ENCODE data around the gene ANXA11.

ANXA11 gene

DNA sequence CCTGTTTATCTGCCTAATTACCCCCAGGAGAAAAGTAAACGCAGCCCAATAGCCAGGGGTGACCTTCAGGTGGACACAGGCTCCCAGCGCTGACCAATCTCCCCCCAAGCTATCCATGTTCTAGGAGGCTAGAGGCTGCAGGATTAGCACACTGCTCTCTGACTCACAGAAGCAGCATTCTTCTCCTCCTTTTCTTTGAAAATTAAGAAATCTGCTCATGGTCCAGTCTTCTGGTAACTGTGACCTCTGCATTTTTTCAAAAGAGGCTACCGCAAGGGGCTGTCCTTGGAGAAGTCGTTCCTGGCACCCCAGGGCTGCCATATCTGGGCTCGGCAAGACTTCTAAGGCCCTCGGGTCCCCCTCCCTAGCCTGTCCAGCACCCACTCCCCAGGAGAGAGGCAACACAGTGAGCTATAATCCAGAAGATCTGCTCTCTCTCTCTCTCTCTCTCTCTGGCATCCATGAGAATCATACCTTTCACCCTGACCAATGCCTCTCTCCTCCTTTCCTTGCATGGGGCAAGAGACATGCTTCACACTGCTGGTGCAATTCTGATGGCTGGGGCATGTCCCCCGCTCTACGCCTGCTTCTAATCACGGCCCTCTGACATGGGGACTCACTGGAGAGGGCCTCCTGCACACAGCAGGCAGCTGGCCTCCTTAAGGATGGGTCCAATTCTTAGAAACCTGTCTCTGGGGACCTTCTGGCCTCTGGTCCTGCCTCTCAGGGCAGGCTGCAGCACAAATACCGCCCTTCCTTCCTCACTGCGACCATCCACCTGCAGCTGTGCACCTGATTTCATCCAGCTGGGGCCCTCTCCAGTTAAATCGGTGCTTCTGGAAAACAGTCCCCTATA lies 27.3 kb downstream of the ANXA11 start:
- DNase-seq (ENCODE audit: low spot score), result no peak
- in situ Hi-C loops (cut with MboI; ENCODE audit: low pct_unique_long_range_greater_than_20kb, low sequenced_read_pairs, unreplicated experiment), result no loop called here

DNA sequence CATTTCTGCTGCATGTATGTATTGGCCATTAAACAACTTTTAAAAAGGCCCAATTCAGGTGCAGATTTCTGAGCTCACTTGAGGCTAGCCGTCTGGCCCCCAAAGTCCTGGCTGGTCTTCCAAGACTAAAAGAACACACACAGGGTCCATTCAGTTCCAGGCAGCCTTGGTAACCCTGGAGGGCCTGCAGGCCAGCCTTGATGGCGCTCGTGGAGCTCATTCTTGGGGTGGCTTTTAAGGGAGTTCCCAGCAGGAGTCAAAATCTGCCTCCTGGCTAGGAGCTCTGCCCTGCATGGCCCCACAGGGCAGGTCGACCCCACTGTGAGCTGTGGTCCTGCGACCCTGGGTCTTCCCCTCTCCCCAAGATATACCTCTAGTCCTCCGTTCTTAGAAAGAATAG lies 28.8 kb downstream of the ANXA11 start:
- TF ChIP-seq, protein P1, sequence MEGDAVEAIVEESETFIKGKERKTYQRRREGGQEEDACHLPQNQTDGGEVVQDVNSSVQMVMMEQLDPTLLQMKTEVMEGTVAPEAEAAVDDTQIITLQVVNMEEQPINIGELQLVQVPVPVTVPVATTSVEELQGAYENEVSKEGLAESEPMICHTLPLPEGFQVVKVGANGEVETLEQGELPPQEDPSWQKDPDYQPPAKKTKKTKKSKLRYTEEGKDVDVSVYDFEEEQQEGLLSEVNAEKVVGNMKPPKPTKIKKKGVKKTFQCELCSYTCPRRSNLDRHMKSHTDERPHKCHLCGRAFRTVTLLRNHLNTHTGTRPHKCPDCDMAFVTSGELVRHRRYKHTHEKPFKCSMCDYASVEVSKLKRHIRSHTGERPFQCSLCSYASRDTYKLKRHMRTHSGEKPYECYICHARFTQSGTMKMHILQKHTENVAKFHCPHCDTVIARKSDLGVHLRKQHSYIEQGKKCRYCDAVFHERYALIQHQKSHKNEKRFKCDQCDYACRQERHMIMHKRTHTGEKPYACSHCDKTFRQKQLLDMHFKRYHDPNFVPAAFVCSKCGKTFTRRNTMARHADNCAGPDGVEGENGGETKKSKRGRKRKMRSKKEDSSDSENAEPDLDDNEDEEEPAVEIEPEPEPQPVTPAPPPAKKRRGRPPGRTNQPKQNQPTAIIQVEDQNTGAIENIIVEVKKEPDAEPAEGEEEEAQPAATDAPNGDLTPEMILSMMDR (IDR thresholded peaks at IDR 0.05; ENCODE audit: extremely low read depth, insufficient read depth, missing control alignments), result no peak
- in situ Hi-C loops (cut with MboI; ENCODE audit: low pct_unique_long_range_greater_than_20kb, low sequenced_read_pairs, unreplicated experiment), result no loop called here
- no peak for DNase-seq (ENCODE audit: low spot score)

More for the DNA sequence above, 27.3 kb downstream of the ANXA11 start:
- TF ChIP-seq, protein P1 (IDR thresholded peaks at IDR 0.05; ENCODE audit: extremely low read depth, insufficient read depth, missing control alignments), result no peak

DNA sequence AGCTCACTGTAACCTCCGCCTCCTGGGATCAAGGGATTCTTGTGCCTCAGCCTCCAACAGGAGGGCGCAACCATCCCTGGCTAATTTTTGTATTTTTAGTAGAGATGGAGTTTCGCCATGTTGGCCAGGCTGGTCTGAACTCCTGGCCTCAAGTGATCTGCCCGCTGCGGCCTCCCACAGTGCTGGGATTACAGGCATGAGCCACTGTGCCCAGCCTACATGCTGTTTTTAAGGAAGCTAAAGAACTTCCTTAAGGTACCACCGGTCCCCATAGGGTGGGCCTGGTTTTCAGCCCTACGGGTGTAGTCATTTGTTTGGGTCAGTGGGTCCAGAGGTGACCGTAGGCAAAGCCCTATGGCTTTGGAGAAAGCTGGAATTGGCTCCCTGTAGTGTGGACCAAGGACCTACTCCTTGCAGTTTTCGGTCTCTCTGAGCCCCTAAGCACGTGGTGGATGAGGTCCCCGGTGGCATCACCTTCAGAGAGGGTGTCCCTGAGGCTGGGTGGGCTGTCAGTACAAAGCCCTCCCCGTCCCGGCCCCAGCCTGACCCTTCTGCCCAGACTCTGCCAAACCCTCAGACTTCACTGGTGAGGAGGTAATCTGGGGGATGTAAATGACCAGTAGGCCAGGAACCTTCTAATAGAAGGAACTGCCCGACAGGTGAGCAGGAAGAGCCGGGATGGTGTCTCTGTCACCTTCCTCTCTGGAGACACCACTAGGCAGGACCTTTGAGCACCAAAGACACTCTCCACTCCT lies 30.5 kb downstream of the ANXA11 start:
- TF ChIP-seq, protein P1 (IDR thresholded peaks at IDR 0.05; ENCODE audit: extremely low read depth, insufficient read depth, missing control alignments), result no peak
- no peak for DNase-seq (ENCODE audit: low spot score)
- in situ Hi-C loops (cut with MboI; ENCODE audit: low pct_unique_long_range_greater_than_20kb, low sequenced_read_pairs, unreplicated experiment), result no loop called here

DNA sequence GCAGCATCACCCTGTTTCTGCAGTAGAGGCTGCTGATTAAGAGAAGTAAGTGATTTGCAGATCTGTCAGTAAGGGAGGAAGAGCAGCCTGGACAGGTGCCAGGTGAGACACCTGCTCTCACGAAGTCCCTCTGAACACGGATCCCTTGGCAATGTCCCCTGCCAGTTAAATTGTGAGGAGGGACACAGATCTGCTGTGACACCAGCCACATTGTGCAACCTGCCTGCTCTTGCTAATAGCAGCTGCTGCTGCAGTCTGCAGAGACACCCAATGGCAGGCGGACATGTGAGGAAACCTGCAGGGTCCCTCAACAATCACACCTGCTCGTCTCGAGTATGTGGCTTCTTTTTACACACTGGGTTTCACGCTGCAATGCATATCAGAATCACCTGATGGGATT lies 31.9 kb downstream of the ANXA11 start:
- DNase-seq (ENCODE audit: low spot score), result no peak

DNA sequence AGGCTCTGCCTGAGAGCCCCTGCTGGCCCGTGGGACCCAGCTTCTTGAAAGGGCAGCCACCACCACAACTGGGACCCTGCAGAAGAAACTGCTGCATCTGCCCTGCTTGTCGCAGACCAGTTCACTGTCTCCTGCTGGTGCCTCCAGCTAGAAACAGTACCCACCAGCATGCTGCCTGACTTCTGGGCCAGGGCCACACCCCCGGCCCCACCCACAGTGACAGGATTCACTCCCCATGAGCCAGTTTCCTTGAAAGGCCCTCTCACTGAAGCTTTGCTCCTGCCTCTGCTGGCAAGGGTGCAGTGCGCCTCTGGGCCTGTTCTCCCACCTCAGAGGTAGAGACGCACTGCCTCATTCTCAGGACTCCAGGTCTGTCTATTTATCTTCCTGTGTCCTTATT lies 32.4 kb downstream of the ANXA11 start:
- no peak for DNase-seq (ENCODE audit: low spot score)
- in situ Hi-C loops (cut with MboI; ENCODE audit: low pct_unique_long_range_greater_than_20kb, low sequenced_read_pairs, unreplicated experiment), result no loop called here
- TF ChIP-seq, protein P1 (IDR thresholded peaks at IDR 0.05; ENCODE audit: extremely low read depth, insufficient read depth, missing control alignments), result no peak

More for the DNA sequence above, 31.9 kb downstream of the ANXA11 start:
- in situ Hi-C loops (cut with MboI; ENCODE audit: low pct_unique_long_range_greater_than_20kb, low sequenced_read_pairs, unreplicated experiment), result no loop called here
- TF ChIP-seq, protein P1 (IDR thresholded peaks at IDR 0.05; ENCODE audit: extremely low read depth, insufficient read depth, missing control alignments), result no peak

DNA sequence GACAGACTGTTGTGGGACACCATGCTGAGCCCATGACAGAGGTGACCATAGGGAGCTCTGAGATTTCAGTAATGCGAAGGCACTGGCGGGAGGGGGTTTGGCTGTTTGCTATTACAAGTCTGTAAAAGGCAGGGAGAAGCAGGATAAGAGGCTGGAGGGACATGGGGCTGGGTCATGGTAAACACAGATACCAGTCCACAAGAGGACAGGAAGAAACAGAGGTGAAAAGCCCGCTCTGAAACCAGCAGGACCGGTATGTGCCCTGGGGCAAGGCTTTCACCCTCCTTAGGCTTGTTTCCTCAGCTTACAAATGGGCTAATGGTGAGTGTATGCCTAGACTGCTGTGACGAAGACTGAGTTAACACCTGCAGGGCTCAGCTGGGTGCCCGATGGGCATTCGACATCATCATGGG lies 34.1 kb downstream of the ANXA11 start:
- DNase-seq (ENCODE audit: low spot score), result no peak
- TF ChIP-seq, protein P1 (IDR thresholded peaks at IDR 0.05; ENCODE audit: extremely low read depth, insufficient read depth, missing control alignments), result no peak
- in situ Hi-C loops (cut with MboI; ENCODE audit: low pct_unique_long_range_greater_than_20kb, low sequenced_read_pairs, unreplicated experiment), result no loop called here

All from GM13977 (cell line).